KBM-7 (cell line): ENCODE results near the gene UGT2B17.

Source experiments
- DNase-seq: peaks from one replicate; pipeline ENCODE4 v3.0.0-alpha.2; 2015
- in situ Hi-C: fragments of 300-500 bp; cut with MboI; formaldehyde crosslinking; loops from 2 replicates; pipeline ENCODE4 v1.14.3; 2020; ENCODE audit warnings: low sequenced_read_pairs, low pct_unique_long_range_greater_than_20kb, mixed read lengths

The UGT2B17 gene

DNA sequence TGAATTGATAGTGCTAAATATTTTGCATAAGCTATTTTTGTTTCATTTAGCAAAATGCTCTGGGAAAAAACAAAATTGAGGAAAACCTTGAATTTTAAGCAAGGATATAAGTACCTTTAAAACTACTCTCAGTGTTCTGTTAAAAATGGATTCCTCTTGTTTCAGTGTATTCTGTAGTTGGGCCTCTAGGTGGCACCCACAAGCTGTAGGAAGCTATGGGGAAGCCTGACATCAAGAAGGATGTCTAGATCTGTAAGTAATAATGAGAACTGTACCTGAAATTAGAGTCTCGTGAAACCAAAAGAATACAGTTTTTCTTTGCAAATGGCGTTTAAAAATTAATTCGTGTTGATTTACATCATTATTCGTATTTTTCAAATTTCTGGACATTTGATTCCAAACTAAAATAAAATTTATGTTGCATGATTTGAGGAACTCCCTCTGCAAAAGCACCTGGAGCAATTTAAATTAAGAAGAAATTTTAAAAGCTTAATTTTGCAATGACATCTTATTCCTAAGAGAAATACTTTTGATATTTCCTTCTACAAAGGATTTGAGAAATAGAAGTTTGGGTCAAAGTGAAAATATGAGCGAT, 77.6 kb downstream of the UGT2B17 start:
- in situ Hi-C loops = no loop called here
- peak; percentile 69 for DNase-seq

DNA sequence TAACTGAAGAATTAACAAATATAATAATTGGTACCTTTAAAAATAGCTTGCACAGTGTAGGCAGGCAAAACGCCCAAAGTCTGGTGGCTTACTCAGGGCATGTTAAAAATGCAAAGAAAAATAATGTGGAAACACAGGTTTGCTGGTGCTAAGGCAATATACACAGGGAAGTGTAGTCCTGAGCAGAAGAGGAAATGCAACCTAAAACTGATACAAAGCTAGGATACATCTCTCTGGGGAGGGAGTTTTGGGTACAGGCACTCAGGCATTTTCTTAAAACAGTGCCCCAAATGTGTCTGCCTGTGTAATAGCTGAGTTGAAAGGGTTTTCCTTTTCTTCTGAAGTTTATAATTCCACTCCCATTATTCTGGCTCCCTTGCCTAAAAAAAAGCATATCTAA, 81.4 kb downstream of the UGT2B17 start:
- peak; percentile 26 for DNase-seq
- in situ Hi-C loops = no loop called here

DNA sequence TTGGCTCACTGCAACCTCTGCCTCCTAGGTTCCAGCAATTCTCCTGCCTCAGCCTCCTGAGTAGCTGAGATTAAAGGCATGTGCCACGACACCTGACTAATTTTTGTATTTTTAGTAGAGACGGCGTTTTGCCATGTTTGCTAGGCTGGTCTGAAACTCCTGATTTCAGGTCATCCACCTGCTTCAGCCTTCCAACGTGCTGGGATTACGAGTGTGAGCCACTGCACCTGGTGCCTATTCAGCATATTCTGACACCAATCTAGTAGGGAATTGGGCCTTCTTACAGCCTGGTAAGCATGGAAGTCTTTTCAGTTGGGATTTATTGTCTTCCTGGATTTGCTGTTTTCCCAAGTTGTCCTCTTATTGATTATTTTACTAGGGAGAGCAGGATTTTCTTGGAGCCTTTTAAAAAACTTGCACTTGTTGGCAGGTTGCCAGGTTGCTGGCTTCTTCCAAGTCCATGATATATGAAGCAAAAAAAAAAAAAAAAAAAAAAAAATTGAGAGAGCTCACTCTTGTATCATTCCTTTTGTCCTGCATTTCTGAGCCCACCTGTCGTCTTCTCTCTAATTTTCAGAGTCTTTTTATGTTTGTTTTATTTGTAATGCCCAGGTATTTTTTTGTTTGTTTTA, 85.2 kb downstream of the UGT2B17 start:
- in situ Hi-C loops = no loop called here
- peak; percentile 8 for DNase-seq

DNA sequence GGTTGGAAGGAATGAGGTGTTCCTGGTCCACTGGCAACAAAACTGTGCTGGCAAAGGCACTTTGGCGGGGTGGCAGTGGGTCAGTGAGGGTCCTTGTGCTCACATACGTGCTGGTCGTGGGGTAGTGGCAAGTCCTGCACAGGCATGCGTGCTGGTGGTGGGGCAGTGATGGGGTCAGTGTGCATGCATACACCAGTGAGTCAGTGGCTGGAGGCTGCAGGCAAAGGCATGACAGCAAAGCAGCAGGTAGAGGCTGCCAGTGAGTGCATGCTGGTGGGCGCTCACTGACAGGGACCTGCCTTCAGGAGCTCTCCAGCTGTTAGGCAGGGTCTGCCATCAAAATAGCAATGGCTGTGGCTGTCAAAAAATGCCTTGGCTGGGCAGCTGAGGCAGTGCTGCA, 86.8 kb downstream of the UGT2B17 start:
- in situ Hi-C loops = no loop called here
- no peak for DNase-seq
